IMR-90 (cell line): ENCODE data around the gene TCERG1L. TPM values are rescaled to one million over a fixed set of nuclear protein-coding genes. Genes with fewer than 3 reads are reported as not detected.

Experiments used
- ATAC-seq: fragments of 200-7000 bp; cut with Tn5 transposase; 2 replicates; pipeline ENCODE4 v1.9.1; 2020; ENCODE audit warnings: low read depth, mild to moderate bottlenecking, moderate library complexity
- BruUV-seq: library from RNA; stranded (reverse); fragments of 400-500 nt; replicated peaks from 2 replicates; lab custom pipeline; 2021; lab: Mats Ljungman, UMichigan
- CTCF ChIA-PET: fragments of 300-600 bp; formaldehyde crosslinking; extraction: SDS; loops from one replicate; lab custom pipeline; 2021; ENCODE audit warnings: antibody characterized with exemption; lab: Yijun Ruan, JAX
- POLR2A ChIA-PET: fragments of 300-600 bp; sonication (Branson Sonifier 250); formaldehyde crosslinking; loops from one replicate; lab custom pipeline; 2022; ENCODE audit warnings: antibody characterized with exemption; ENCODE audit not compliant: unreplicated experiment; lab: Charles Lee
- DNase-seq: peaks from one replicate; pipeline ENCODE4 v3.0.0; 2013
- H2AFZ ChIP-seq: replicated peaks from 2 replicates; pipeline ENCODE3; 2013; ENCODE audit warnings: low read length, mild to moderate bottlenecking; ENCODE audit not compliant: poor library complexity
- H2AK5ac ChIP-seq: 2 replicates; pipeline ENCODE4 v1.6.1; 2013; ENCODE audit warnings: low read depth, low read length, inconsistent platforms
- H2AK9ac ChIP-seq: replicated peaks from 2 replicates; pipeline ENCODE3; 2013; ENCODE audit warnings: mild to moderate bottlenecking, low read depth, low read length, moderate library complexity; ENCODE audit not compliant: poor library complexity
- H2BK120ac ChIP-seq: 2 replicates; pipeline ENCODE4 v1.6.1; 2013; ENCODE audit warnings: low read depth, low read length, inconsistent platforms
- H2BK15ac ChIP-seq: 3 replicates; pipeline ENCODE4 v1.6.1; 2013; ENCODE audit warnings: low read depth, low read length, inconsistent platforms
- H2BK20ac ChIP-seq: 2 replicates; pipeline ENCODE4 v1.6.1; 2013; ENCODE audit warnings: low read depth, mild to moderate bottlenecking, inconsistent platforms, low read length, moderate library complexity
- H2BK5ac ChIP-seq: 2 replicates; pipeline ENCODE4 v1.6.1; 2013; ENCODE audit warnings: mild to moderate bottlenecking, low read depth, low read length, inconsistent platforms; ENCODE audit not compliant: poor library complexity, severe bottlenecking
- H3K14ac ChIP-seq: replicated peaks from 2 replicates; pipeline ENCODE4 v1.6.1; 2013; ENCODE audit warnings: low read depth, low read length, inconsistent platforms
- H3K18ac ChIP-seq: 2 replicates; pipeline ENCODE4 v1.6.1; 2013; ENCODE audit warnings: low read depth, low read length, control low read depth
- H3K23ac ChIP-seq: 2 replicates; pipeline ENCODE4 v1.6.1; 2013; ENCODE audit warnings: low read depth, low read length, inconsistent platforms
- H3K27ac ChIP-seq: 2 replicates; pipeline ENCODE4 v1.5.1; 2013; ENCODE audit warnings: mild to moderate bottlenecking, control low read depth, low read length; ENCODE audit not compliant: insufficient read depth
- H3K27me3 ChIP-seq: 2 replicates; pipeline ENCODE4 v1.6.1; 2013; ENCODE audit warnings: low read length; ENCODE audit not compliant: control insufficient read depth, insufficient read depth
- H3K36me3 ChIP-seq: 2 replicates; pipeline ENCODE4 v1.6.1; 2013; ENCODE audit warnings: low read length, mixed read lengths; ENCODE audit not compliant: control insufficient read depth, insufficient read depth
- H3K4ac ChIP-seq: 2 replicates; pipeline ENCODE4 v1.6.1; 2013; ENCODE audit warnings: low read depth, low read length, inconsistent platforms
- H3K4me1 ChIP-seq: 2 replicates; pipeline ENCODE4 v1.6.1; 2013; ENCODE audit warnings: low read length, mixed read lengths; ENCODE audit not compliant: control insufficient read depth, insufficient read depth
- H3K4me2 ChIP-seq: 2 replicates; pipeline ENCODE4 v1.6.1; 2013; ENCODE audit warnings: low read depth, mild to moderate bottlenecking, control low read depth, low read length, moderate library complexity
- H3K4me3 ChIP-seq: 2 replicates; pipeline ENCODE4 v1.5.1; 2013; ENCODE audit warnings: low read depth, mild to moderate bottlenecking, control low read depth, low read length, moderate library complexity; ENCODE audit not compliant: insufficient read depth
- H3K56ac ChIP-seq: 2 replicates; pipeline ENCODE4 v1.6.1; 2013; ENCODE audit warnings: low read length, inconsistent platforms; ENCODE audit not compliant: insufficient read depth; ENCODE audit errors: extremely low read depth
- H3K79me1 ChIP-seq, 2 experiments: 2 replicates each; pipeline ENCODE4 v1.6.1; 2013; ENCODE audit warnings: low read length in 2 of 2, inconsistent platforms in 1 of 2, low read depth in 1 of 2
- H3K9ac ChIP-seq: 2 replicates; pipeline ENCODE4 v1.6.1; 2013; ENCODE audit warnings: low read depth, low read length, control low read depth
- H3K9me1 ChIP-seq: 2 replicates; pipeline ENCODE4 v1.6.1; 2013; ENCODE audit warnings: low read length, inconsistent platforms; ENCODE audit not compliant: insufficient read depth
- H3K9me3 ChIP-seq: 2 replicates; pipeline ENCODE4 v1.6.1; 2013; ENCODE audit warnings: low read length; ENCODE audit not compliant: control insufficient read depth, insufficient read depth
- H4K20me1 ChIP-seq: 2 replicates; pipeline ENCODE4 v1.6.1; 2013; ENCODE audit warnings: low read length, inconsistent platforms; ENCODE audit not compliant: insufficient read depth
- H4K5ac ChIP-seq: 2 replicates; pipeline ENCODE4 v1.6.1; 2013; ENCODE audit warnings: mild to moderate bottlenecking, low read depth, low read length, control low read depth
- H4K8ac ChIP-seq, 2 experiments: 2 replicates each; pipeline ENCODE4 v1.6.1; 2013; ENCODE audit warnings: low read depth in 2 of 2, low read length in 2 of 2, control low read depth in 1 of 2, inconsistent platforms in 1 of 2
- H4K91ac ChIP-seq: 2 replicates; pipeline ENCODE4 v1.6.1; 2013; ENCODE audit warnings: low read depth, low read length, inconsistent platforms; ENCODE audit not compliant: insufficient read depth
- BHLHE40 ChIP-seq: fragments of 150-350 bp; IDR thresholded peaks from 2 replicates; pipeline ENCODE4 v1.6.1; 2016; ENCODE audit warnings: mild to moderate bottlenecking, low read depth, low read length
- CEBPB ChIP-seq: IDR thresholded peaks from 2 replicates; pipeline ENCODE4 v1.6.1; 2012; ENCODE audit warnings: low read depth, low read length, improper control_type of control experiment
- FOS ChIP-seq: fragments of 150-350 bp; IDR thresholded peaks from 2 replicates; pipeline ENCODE4 v1.6.1; 2016; ENCODE audit warnings: low read depth, low read length
- MAFK ChIP-seq: IDR thresholded peaks from 2 replicates; pipeline ENCODE4 v1.6.1; 2012; ENCODE audit warnings: low read depth, low read length, improper control_type of control experiment
- MXI1 ChIP-seq: IDR thresholded peaks from 2 replicates; pipeline ENCODE4 v1.6.1; 2012; ENCODE audit warnings: low read depth, mild to moderate bottlenecking, low read length, moderate library complexity, borderline replicate concordance
- NFE2L2 ChIP-seq: fragments of 150-350 bp; IDR thresholded peaks from 2 replicates; pipeline ENCODE4 v1.6.1; 2016; ENCODE audit warnings: low read depth, mild to moderate bottlenecking, low read length
- RAD21 ChIP-seq: IDR thresholded peaks from 2 replicates; pipeline ENCODE4 v1.6.1; 2012; ENCODE audit warnings: low read length, improper control_type of control experiment
- RFX5 ChIP-seq: IDR thresholded peaks from 2 replicates; pipeline ENCODE4 v1.8.0; 2012; ENCODE audit warnings: low read depth, mild to moderate bottlenecking, low read length, moderate library complexity
- SMC3 ChIP-seq: fragments of 150-350 bp; IDR thresholded peaks from 2 replicates; pipeline ENCODE4 v1.6.1; 2016; ENCODE audit warnings: low read depth, mild to moderate bottlenecking, antibody characterized with exemption, low read length, moderate library complexity
- WGBS, 2 experiments: methylation state at CpG; one replicate each; pipeline versions ENCODE4 v1.1.5 to v1.1.7; 2013; ENCODE audit warnings: missing lambda C conversion rate in 2 of 2; ENCODE audit not compliant: insufficient read length in 1 of 2; ENCODE audit errors: extremely low coverage in 2 of 2; 5-methylcytosine and 5-hydroxymethylcytosine counted together
- dilution Hi-C: fragments of 300-500 bp; cut with HindIII; formaldehyde crosslinking; loops from one replicate; pipeline ENCODE4 v1.14.3; 2018; ENCODE audit warnings: low sequenced_read_pairs; ENCODE audit not compliant: unreplicated experiment
- in situ Hi-C: fragments of 300-500 bp; cut with MboI; formaldehyde crosslinking; loops from 3 replicates; pipeline ENCODE4 v1.14.3; 2019; ENCODE audit warnings: low sequenced_read_pairs, inconsistent platforms, mixed read lengths
- intact Hi-C: fragments of 100-400 bp; cut with micrococcal nuclease; formaldehyde crosslinking; loops from 2 replicates; pipeline ENCODE4 v1.10.0; 2022
- polyA plus RNA-seq, 3 experiments: library from polyadenylated mRNA; depleted of rRNA; stranded (reverse); fragments of >200 nt; gene quantifications; 2 replicates each; pipeline ENCODE4 v1.2.3, GENCODE V29; 2012; ENCODE audit warnings: low replicate concordance in 1 of 3
- total RNA-seq: library from RNA; depleted of rRNA; stranded (reverse); fragments of >200 nt; gene quantifications from 2 replicates; pipeline ENCODE4 v1.2.3, GENCODE V29; 2012
- TF ChIP-seq, protein P1 (sequence below): fragments of 150-350 bp; IDR thresholded peaks from 2 replicates; pipeline ENCODE4 v1.6.1; 2016; ENCODE audit warnings: low read depth, mild to moderate bottlenecking, low read length, moderate library complexity, borderline replicate concordance
- TF ChIP-seq, protein P2 (sequence below): conservative IDR thresholded peaks from 2 replicates; pipeline ENCODE4 v1.5.1; 2012; ENCODE audit warnings: mild to moderate bottlenecking, low read depth, low read length, improper control_type of control experiment
- TF ChIP-seq, protein P3 (sequence below): fragments of 150-350 bp; IDR thresholded peaks from 2 replicates; pipeline ENCODE4 v1.6.1; 2017; ENCODE audit warnings: mild to moderate bottlenecking, antibody characterized with exemption, low read length, low read depth

The TCERG1L gene
- total and polyA plus RNA-seq, 2 of the 4 experiments (the other 2 are of a cell fraction): not detected

DNA sequence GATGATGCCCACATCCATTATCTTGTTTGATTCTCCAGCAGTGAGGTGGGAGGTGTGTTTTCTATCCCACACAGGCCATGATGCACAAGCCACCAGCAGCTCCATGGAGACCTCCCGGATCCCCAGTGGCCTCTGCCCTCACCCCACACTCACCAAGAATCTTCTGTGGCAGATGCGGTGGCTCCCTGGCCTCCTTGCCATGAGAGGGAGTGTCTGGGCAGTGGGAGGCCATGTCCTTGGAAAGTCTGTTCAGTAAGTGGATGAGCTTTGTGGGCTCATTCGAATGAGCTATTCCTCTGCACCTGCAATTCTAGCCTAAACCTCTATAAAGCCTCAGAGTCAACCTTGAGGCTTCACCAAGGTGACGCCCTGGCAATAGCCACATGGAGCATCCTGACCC lies 243.8 kb downstream of the TCERG1L start:
- H3K23ac ChIP-seq: no peak overlapping the region
- in situ Hi-C loops (no loop called here), dilution Hi-C loops (no loop called here), intact Hi-C loops (no loop called here)
- H3K9ac ChIP-seq: no peak overlapping the region
- H4K8ac ChIP-seq: no peak overlapping the region
- no peaks in the 10 kb centered on the region for H3K36me3 ChIP-seq
- no peaks in the 10 kb centered on the region for H4K20me1 ChIP-seq
- no CpG with 5 or more reads among the region's 4 CpGs for WGBS, 2 experiments
- no peak overlapping the region for H2BK20ac ChIP-seq
- no peak overlapping the region for H2AK9ac ChIP-seq
- no peaks in the 10 kb centered on the region for H3K79me1 ChIP-seq
- H3K4me1 ChIP-seq: no peaks in the 10 kb centered on the region
- no peak overlapping the region for H2AK5ac ChIP-seq
- H3K9me3 ChIP-seq: peaks cover 35% of the 10 kb centered on the region
- no peak overlapping the region for H3K27ac ChIP-seq
- H2BK15ac ChIP-seq: no peak overlapping the region
- no peaks in the 10 kb centered on the region for H3K27me3 ChIP-seq
- no TSS peak for BruUV-seq
- ChIA-PET POLR2A (no interaction called here), CTCF (no interaction called here)
- TF ChIP-seq RFX5: no peak
- TF ChIP-seq RAD21: no peak
- TF ChIP-seq, protein P1, sequence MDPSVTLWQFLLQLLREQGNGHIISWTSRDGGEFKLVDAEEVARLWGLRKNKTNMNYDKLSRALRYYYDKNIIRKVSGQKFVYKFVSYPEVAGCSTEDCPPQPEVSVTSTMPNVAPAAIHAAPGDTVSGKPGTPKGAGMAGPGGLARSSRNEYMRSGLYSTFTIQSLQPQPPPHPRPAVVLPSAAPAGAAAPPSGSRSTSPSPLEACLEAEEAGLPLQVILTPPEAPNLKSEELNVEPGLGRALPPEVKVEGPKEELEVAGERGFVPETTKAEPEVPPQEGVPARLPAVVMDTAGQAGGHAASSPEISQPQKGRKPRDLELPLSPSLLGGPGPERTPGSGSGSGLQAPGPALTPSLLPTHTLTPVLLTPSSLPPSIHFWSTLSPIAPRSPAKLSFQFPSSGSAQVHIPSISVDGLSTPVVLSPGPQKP: no peak
- TF ChIP-seq CEBPB: no peak
- no peak for TF ChIP-seq NFE2L2
- TF ChIP-seq FOS: no peak
- no peak for TF ChIP-seq BHLHE40
- TF ChIP-seq SMC3: no peak
- TF ChIP-seq MXI1: no peak
- TF ChIP-seq MAFK: no peak
- TF ChIP-seq, protein P2, sequence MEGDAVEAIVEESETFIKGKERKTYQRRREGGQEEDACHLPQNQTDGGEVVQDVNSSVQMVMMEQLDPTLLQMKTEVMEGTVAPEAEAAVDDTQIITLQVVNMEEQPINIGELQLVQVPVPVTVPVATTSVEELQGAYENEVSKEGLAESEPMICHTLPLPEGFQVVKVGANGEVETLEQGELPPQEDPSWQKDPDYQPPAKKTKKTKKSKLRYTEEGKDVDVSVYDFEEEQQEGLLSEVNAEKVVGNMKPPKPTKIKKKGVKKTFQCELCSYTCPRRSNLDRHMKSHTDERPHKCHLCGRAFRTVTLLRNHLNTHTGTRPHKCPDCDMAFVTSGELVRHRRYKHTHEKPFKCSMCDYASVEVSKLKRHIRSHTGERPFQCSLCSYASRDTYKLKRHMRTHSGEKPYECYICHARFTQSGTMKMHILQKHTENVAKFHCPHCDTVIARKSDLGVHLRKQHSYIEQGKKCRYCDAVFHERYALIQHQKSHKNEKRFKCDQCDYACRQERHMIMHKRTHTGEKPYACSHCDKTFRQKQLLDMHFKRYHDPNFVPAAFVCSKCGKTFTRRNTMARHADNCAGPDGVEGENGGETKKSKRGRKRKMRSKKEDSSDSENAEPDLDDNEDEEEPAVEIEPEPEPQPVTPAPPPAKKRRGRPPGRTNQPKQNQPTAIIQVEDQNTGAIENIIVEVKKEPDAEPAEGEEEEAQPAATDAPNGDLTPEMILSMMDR: no peak
- TF ChIP-seq, protein P3, sequence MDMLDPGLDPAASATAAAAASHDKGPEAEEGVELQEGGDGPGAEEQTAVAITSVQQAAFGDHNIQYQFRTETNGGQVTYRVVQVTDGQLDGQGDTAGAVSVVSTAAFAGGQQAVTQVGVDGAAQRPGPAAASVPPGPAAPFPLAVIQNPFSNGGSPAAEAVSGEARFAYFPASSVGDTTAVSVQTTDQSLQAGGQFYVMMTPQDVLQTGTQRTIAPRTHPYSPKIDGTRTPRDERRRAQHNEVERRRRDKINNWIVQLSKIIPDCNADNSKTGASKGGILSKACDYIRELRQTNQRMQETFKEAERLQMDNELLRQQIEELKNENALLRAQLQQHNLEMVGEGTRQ: no peak
- no peak overlapping the region for H2AFZ ChIP-seq
- no peak overlapping the region for H4K91ac ChIP-seq
- DNase-seq (no peak), ATAC-seq (no peak)
- H3K18ac ChIP-seq: no peak overlapping the region
- no peak overlapping the region for H3K14ac ChIP-seq
- no peak overlapping the region for H2BK5ac ChIP-seq
- H4K5ac ChIP-seq: no peak overlapping the region
- no peak overlapping the region for H2BK120ac ChIP-seq
- no peak overlapping the region for H3K4me3 ChIP-seq
- H3K4me2 ChIP-seq: no peak overlapping the region
- H3K56ac ChIP-seq: no peak overlapping the region
- H3K9me1 ChIP-seq: no peaks in the 10 kb centered on the region
- H3K4ac ChIP-seq: no peak overlapping the region
